ENCODE measurements around the gene SIGLEC6. TPM values are rescaled to one million over a fixed set of nuclear protein-coding genes. Genes with fewer than 3 reads are reported as not detected.

Gene SIGLEC6
- total RNA-seq, 4 donors from 2014 or later: 0.47 to 3.4 TPM; not detected in 2

- TF ChIP-seq POLR2A (IDR thresholded peaks at IDR 0.05) (no peak), CTCF (IDR thresholded peaks at IDR 0.05) (no peak)
- H3K4me3 ChIP-seq (ENCODE audit: low read depth, poor library complexity, severe bottlenecking): peak overlapping the region; percentile 54
- 5 to 8% methylated on average over 8 of the region's 8 CpGs for WGBS, 2 donors
- intact Hi-C loops (cut with DNase I; ENCODE audit: low total_unique reads): no loop called here
- DNase-seq (ENCODE audit: low spot score in 2 of 2): no peak
Measured at GRCh38 chr19:51571599-51571998, 40.1 kb upstream of the SIGLEC6 start.

GRCh38 chr19:51570962-51571575 is 39.6 kb upstream of the SIGLEC6 start, which contains the start of gene ZNF175:
Gene ZNF175, plus strand, starts transcription at chr19:51571283. Its CDS starts 2,047 bp downstream, at chr19:51573330.
- no peak for TF ChIP-seq CTCF (IDR thresholded peaks at IDR 0.05)
- no peak for TF ChIP-seq POLR2A (IDR thresholded peaks at IDR 0.05)
- 0 to 1% methylated on average over 30 of the region's 30 CpGs for WGBS, 2 donors

GRCh38 chr19:51568456-51568855 is 37.0 kb upstream of the SIGLEC6 start:
- WGBS, 2 donors: 63 to 76% methylated on average over 1 of the region's 1 CpG
- intact Hi-C loops (cut with DNase I; ENCODE audit: low total_unique reads): no loop called here
- TF ChIP-seq CTCF (IDR thresholded peaks at IDR 0.05): no peak
- H3K4me3 ChIP-seq (ENCODE audit: low read depth, poor library complexity, severe bottlenecking): no peak overlapping the region
- DNase-seq (ENCODE audit: low spot score in 2 of 2): no peak

More at GRCh38 chr19:51570962-51571575, 39.6 kb upstream of the SIGLEC6 start, which contains the start of gene ZNF175:
- peak; percentile 95 to 98 for DNase-seq (ENCODE audit: low spot score in 2 of 2)
- peak within 1 kb of the TSS; percentile 54 for H3K4me3 ChIP-seq (ENCODE audit: low read depth, poor library complexity, severe bottlenecking)
- intact Hi-C loops (cut with DNase I; ENCODE audit: low total_unique reads): no loop called here

GRCh38 chr19:51567583-51567982 is 36.1 kb upstream of the SIGLEC6 start:
- WGBS, 2 donors: 75 to 81% methylated on average over 4 of the region's 4 CpGs
- DNase-seq (ENCODE audit: low spot score in 2 of 2): no peak
- intact Hi-C loops (cut with DNase I; ENCODE audit: low total_unique reads): no loop called here
- TF ChIP-seq POLR2A (IDR thresholded peaks at IDR 0.05) (no peak), CTCF (IDR thresholded peaks at IDR 0.05) (no peak)
- no peak overlapping the region for H3K4me3 ChIP-seq (ENCODE audit: low read depth, poor library complexity, severe bottlenecking)

GRCh38 chr19:51566489-51567100 is 35.1 kb upstream of the SIGLEC6 start:
- TF ChIP-seq CTCF (IDR thresholded peaks at IDR 0.05): no peak
- TF ChIP-seq POLR2A (IDR thresholded peaks at IDR 0.05): no peak
- intact Hi-C loops (cut with DNase I; ENCODE audit: low total_unique reads): no loop called here
- no peak overlapping the region for H3K4me3 ChIP-seq (ENCODE audit: low read depth, poor library complexity, severe bottlenecking)
- no peak for DNase-seq (ENCODE audit: low spot score in 2 of 2)
- 68 to 71% methylated on average over 8 of the region's 8 CpGs for WGBS, 2 donors

Measured in lower leg skin (tissue), 4 donors.